NCI-H2196 treated with DMSO at 0.1 percent for 48 hours (cell line): ENCODE results near the gene PANX2.

Experiments used
- DNase-seq: peaks from one replicate; lab custom pipeline; 2025; ENCODE audit not compliant: unreplicated experiment; lab: John Stamatoyannopoulos, UW

PANX2 gene

GRCh38 chr22:50183141-50183971 is 12.8 kb downstream of the PANX2 start:
- DNase-seq, result no peak

- no peak for DNase-seq
Measured at GRCh38 chr22:50184004-50184901, 13.7 kb downstream of the PANX2 start.

DNA sequence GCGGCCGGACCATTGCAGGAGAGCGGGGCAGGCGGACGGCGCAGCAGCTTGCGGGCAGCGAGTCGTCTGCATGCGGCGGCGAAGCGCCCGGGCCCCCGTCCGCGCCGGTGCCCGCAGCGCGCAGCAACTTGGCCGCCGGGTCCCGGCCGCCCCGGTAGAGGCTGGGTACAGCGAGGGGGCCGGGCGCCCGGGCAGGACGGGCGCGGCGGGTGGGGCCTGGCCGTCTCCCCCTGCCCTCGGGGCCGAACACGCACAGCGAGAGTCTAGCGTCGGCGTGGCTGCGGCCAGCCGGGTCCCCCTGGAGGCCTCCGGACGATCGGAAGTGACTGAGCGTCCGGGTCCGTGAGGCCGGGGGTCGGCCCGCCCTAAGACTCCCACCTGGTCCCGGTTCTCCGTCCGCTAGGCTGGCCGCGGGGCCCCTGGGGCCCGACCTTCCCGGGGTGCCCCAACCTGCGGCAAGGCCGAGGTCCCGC is 14.4 kb downstream of the PANX2 start:
- no peak for DNase-seq

GRCh38 chr22:50185375-50186087 is 15.0 kb downstream of the PANX2 start, which contains the start of gene TRABD:
TRABD (plus strand) TSS chr22:50185913; CDS start chr22:50193061, 7,148 bp downstream.
- peak; percentile 48 for DNase-seq

GRCh38 chr22:50186181-50186714 is 15.7 kb downstream of the PANX2 start:
- DNase-seq, result no peak

DNA sequence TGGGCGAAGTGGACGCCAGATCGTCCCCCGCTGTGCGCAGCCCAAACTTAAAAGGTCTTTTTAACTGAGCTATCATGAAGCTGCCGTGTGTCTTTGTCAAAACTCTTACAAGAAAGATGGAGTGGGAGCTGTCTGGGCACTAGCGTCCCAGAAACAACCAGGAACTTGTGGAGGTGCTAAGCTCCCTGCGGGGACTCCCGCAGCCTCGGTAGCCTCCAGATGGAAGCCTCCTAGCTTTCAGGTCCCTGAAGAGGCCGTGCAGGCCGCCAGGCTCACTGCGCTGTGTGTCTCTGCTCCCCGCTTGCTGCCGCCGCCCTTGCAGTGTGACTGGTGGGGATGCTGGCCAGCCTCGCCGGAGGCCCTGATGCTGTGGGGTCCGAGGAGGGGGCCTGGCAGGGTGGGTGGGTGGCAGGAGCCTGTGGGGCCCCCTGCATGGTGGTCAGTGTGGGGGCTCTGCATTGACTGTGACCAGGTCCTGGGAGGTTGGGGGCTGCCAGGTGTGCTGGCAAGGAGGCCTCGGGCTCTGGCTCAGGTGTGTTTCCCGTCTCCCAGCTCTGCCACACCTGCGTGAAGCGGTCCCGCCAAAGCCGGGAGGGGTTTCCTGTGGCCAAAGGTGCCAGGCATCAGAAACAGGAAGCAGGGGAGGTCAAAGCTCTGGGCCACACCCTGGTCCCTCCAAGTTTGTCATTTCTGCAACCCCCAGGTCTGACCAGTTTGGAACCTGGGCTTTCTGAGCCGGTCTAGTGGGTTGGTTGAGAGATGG is 16.4 kb downstream of the PANX2 start:
- no peak for DNase-seq

DNA sequence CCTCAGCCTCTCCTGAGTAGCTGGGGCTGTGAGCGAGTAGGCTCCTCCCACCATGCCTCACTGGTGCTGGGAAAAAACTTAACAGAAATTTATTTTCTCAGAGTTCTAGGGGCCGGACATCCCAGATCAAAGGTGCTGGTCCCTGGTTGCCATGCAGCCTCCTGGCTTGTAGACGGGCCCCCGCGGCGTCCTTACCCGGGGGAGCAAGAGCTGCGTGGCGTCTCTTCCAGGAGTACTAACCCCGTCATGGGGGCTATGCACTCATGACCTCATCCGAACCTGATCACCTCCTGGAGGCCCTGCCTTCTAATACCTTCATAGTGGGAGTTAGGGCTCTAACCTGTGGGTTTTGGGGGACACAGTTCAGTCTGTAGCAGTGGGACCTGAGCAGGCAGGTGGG is 17.8 kb downstream of the PANX2 start:
- DNase-seq, result no peak

DNA sequence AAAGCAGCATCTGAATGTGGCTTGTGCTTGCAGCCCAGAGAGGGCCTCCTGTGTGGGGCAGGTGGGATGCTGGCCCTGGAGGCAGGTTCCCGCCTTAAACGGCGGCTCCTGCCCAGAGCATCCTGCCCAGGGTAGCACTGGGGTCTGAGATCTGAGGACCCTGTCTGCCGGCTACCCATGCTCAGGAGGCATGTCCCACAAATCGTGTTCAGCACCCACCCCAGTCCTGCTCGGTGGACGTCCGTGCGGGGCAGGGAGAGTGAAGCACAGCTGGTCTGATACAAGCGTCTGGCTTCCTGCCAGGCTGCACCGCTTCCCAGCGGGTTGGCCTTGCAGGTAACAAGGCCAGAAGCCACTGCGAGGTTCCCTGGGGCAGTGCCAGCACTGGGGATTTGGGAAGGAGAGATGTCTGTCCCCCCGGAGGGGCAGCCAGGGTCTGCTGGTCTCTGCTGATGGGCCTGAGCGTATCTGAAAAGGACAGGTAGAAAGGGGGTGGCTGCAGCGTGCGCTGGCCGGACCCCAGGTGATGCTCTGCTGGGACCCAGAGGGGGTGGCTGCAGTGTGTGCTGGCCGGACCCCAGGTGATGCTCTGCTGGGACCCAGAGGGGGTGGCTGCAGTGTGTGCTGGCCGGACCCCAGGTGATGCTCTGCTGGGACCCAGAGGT is 18.8 kb downstream of the PANX2 start:
- DNase-seq, result no peak

DNA sequence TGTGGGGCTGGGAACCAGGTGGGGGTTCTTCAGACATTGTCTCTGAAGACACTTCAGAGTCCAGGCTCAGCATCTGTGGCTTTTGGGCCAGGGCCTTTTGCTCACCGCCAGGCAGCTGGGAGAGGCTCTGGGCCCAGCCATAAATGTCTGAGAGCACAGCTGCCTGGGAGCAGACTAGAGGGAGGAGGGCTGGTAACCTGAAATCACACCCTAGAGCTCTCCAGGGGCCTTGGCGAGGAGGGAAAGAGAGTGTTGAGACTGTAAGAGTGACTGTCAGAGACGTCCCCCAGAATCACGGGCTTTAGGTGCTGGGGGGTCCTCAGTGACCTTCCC is 19.3 kb downstream of the PANX2 start:
- no peak for DNase-seq

DNA sequence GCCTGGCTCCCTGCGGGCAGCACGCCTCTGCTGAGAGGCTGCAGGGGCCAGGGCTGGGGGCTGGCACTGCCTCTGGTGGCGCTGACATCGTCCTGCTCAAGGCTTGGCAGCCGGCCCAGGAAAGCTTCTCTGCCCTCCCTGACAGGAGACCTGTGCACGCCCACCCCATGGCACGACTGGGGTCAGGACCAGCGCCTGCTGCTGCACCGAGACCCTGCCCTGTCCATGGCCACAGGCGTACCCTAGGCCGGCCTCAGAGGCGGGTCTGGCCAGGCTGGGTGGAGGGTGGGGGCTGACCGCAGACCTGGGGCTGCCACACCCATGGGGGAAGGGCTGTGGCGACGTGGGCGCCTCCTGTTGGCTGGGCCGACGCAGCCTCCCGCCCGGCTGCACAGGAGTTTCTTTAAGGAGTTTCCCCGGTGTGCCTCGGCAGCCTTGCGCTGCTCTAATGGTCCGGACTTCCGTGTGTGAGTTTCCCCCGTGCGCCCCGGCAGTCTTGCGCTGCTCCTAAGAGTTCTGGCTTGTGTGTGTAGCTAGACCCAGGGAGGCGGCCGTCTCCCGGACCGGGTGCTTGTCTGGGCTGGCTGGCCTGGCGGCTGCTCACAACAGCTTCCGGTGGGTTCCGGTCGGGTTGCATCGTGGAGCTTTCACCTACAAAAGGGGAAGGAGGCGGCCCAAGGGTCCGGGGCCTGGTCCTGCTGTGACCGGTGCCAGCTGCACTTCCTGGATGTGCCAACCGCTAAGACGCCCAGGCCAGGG is 19.8 kb downstream of the PANX2 start:
- peak; percentile 43 for DNase-seq

DNA sequence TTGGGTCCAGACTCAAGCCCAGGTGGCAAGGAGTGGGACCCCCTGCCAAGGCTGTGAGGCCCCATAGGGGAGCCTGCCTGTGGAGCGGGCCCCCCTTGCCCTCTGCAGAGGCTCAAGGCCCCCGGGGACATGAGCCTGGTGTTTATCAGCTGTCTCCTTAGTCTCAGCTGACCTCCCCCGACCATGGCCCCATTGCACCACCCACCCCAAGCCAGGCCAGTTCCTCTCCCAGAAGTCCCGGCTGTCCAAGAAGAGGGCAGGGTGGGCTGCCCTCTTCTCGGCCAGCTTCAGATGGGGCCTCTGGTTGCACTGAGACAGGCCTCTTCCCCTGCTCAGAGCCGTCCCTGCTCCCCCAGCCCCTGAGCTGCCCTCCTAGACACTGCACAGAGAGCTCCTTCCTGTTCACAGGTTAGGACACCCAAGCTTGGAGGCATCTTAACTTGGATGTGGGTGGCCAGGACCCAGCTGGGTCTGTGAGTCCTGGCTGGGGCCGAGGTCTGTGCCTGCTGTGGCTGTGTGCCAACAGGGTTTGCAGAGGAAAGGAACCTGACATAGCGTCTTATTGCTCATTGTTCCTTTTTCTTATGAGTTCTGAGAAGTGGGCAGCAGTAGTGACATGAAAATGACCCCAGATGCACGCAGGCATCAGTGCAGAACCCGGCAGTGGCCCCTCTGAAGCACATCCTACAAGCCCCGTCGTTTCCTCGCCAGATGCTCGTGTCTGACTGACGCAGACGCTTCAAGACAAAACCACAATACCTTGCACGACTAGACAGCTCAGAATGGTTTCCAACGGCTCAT is 20.6 kb downstream of the PANX2 start:
- no peak for DNase-seq

GRCh38 chr22:50192436-50193204 is 22.1 kb downstream of the PANX2 start:
- no peak for DNase-seq

DNA sequence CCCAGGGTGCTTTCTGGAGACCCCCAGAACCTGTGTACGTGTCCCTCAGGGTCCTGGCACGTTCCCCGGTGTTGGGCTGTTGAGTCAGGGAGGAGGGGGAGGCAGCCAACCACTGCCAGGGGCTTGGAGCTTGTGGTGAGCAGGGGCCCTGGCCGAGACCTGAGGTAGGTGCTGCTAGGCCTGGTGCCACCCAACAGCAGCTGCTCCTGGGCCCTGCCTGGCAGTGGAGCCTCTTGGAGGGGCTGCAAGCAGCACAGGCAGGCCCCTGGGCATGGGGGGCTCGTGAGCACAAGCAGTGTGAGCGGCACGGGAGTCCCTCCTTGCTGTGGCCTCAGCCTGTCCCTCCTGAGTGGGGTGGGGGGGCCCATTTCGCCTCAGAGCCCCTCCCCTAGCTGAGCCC is 23.1 kb downstream of the PANX2 start:
- DNase-seq, result no peak

DNA sequence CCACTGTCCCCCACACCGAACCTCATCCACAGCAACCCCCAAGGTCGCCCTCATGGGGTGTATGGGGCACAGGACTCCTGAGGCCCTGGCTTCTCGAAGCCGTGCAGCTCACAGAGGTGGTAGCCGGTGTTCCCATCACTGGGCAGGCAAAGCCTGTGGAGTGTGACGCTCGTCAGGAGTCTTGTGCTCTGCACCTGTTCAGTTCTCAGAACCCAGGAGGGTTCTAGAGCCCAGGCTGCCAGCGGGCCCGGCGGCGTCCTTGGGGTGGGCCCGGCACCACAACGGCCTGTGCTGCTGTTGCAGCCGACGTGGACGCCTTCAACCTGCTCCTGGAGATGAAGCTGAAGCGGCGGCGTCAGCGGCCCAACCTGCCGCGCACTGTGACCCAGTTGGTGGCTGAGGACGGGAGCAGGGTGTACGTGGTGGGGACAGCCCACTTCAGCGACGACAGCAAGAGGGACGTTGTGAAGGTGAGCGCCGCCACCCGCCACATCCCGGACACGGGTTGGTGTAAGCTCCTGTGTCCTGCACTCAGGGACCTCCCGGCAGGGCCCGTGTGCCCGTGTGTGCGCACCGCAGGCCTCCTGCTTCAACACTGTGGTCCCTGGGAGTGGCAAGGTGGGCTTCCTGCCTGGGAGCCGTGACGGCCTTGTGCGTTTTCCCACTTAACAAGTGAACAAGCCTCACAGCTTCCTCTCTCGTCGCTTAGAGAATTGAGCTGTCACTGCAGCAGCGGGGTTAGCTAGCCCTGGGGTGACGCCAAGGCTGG is 23.7 kb downstream of the PANX2 start:
- no peak for DNase-seq

DNA sequence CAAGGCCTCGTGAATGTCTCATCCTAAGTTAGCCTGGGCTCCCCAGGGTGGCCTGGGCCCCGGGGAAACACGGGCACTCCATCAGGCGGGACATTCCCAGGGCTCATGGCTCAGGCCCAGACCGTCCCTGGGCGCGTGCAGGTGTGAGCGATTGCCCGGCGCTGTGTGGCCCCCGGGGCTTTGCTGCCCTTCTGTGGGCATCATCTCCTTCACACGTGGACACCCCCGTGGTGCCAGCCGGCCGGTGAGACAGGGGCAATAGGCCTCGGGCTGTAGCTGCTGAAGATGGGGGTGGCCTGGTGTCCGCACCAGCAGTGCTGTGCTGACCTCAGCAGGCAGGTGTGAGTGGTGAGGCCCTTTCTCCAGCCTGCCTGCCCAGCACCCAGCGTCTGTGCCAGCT is 25.7 kb downstream of the PANX2 start:
- no peak for DNase-seq

- no peak for DNase-seq
Measured at GRCh38 chr22:50197000-50197800, 26.7 kb downstream of the PANX2 start.
